Transverse colon (tissue), 4 donors: Measurements from ENCODE around the gene TBX2.

Source experiments
- CTCF ChIP-seq, 5 experiments: fragments of 200-600 bp in 3 of 5; fragments of 450-650 bp in 2 of 5; sonication (generic) in 3 of 5; IDR thresholded peaks; 1 replicate in 2 of 5; 2 replicates in 3 of 5; pipeline ENCODE4 v1.5.1; 2016 to 2017; ENCODE audit warnings: antibody characterized with exemption in 5 of 5, inconsistent platforms in 3 of 5, mild to moderate bottlenecking in 2 of 5, moderate library complexity in 1 of 5
- EP300 ChIP-seq: sonication (generic); formaldehyde crosslinking; IDR thresholded peaks from one replicate; pipeline ENCODE4 v1.6.1; 2017; ENCODE audit warnings: antibody characterized with exemption, low read depth
- POLR2A ChIP-seq: fragments of 450-650 bp; IDR thresholded peaks from one replicate; pipeline ENCODE4 v1.6.1; 2016; ENCODE audit warnings: antibody characterized with exemption, mild to moderate bottlenecking, moderate library complexity
- POLR2AphosphoS5 ChIP-seq, 3 donors: sonication (generic); formaldehyde crosslinking; IDR thresholded peaks; one replicate each; pipeline ENCODE4 v1.6.1; 2016; ENCODE audit warnings: antibody characterized with exemption in 3 of 3

- TF ChIP-seq POLR2A (no peak), CTCF (IDR thresholded peaks at IDR 0.05) (no peak), EP300 (no peak), POLR2AphosphoS5 (IDR thresholded peaks at IDR 0.05) (no peak)
Observed at GRCh38 chr17:61436995-61437704, 37.5 kb downstream of the TBX2 start.
